Measurements from ENCODE around the gene PKD1.
"Not testable (repeated sequence)": the region's sequence is repeated elsewhere in the genome, so short reads cannot be mapped to it uniquely, and the experiment has no call there.

Gene PKD1

DNA sequence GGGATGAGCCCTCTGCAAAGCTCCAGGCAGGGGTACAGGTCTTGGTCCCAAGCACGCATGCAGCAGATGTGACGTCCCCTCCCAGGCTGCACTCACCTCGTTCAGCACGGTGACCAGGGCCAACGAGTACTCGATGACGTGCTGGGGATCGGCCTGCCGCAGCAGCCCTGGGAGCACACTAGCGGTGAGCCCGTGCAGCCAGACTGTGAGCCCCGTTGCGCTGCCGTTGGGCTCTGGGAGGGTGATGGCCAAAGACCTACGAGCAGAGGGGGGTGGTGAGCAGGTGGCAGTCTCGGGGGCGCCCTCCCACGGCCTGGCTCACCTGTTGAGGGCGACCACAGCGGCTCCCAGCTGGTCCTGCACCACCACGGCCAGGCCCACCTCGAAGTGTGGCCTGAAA, 29.9 kb downstream of the PKD1 start:
- not testable (repeated sequence) for DNase-seq

- not testable (repeated sequence) for DNase-seq
Observed at GRCh38 chr16:2105291-2105690, 30.4 kb downstream of the PKD1 start.

GRCh38 chr16:2104464-2104863, 31.2 kb downstream of the PKD1 start:
- DNase-seq: not testable (repeated sequence)

GRCh38 chr16:2102471-2102870, 33.2 kb downstream of the PKD1 start:
- no peak for DNase-seq

- DNase-seq: not testable (repeated sequence)
Observed at GRCh38 chr16:2101581-2101980, 34.1 kb downstream of the PKD1 start.

- not testable (repeated sequence) for DNase-seq
Observed at GRCh38 chr16:2097689-2098088, 38.0 kb downstream of the PKD1 start.

- DNase-seq: no peak
Observed at GRCh38 chr16:2096853-2097595, 38.7 kb downstream of the PKD1 start.

- no peak for DNase-seq
Observed at GRCh38 chr16:2095918-2096582, 39.6 kb downstream of the PKD1 start.

GRCh38 chr16:2095315-2095853, 40.3 kb downstream of the PKD1 start:
- DNase-seq: no peak

- DNase-seq: no peak
Observed at GRCh38 chr16:2093793-2094192, 41.9 kb downstream of the PKD1 start.

DNA sequence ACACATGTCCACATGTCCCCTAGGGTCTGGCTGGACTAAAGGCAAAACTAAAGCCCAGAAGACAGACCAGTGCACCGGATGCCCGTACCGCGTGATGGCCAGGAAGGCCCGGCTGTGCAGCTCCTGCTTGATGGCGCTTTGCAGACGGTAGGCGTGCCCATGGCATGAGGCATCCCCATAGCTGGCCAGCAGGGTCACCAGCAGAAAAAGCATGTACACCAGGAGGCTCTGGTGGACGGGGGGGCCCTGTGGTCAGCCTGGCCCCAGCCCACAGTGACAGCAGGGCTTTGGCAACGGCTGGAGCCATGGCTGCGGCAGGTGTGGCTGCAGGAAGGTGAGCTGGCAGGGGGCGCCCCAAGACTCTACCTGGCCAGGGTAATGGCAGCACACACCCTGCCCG, 42.8 kb downstream of the PKD1 start:
- no peak for DNase-seq

GRCh38 chr16:2092256-2092620, 43.5 kb downstream of the PKD1 start:
- DNase-seq: no peak

- DNase-seq: no peak
Observed at GRCh38 chr16:2091547-2092255, 44.0 kb downstream of the PKD1 start.

GRCh38 chr16:2090777-2091546, 44.7 kb downstream of the PKD1 start:
- peak; percentile 90 for DNase-seq

- no peak for DNase-seq
Observed at GRCh38 chr16:2090481-2090776, 45.3 kb downstream of the PKD1 start.

GRCh38 chr16:2089706-2090480, 45.8 kb downstream of the PKD1 start:
- no peak for DNase-seq

DNA sequence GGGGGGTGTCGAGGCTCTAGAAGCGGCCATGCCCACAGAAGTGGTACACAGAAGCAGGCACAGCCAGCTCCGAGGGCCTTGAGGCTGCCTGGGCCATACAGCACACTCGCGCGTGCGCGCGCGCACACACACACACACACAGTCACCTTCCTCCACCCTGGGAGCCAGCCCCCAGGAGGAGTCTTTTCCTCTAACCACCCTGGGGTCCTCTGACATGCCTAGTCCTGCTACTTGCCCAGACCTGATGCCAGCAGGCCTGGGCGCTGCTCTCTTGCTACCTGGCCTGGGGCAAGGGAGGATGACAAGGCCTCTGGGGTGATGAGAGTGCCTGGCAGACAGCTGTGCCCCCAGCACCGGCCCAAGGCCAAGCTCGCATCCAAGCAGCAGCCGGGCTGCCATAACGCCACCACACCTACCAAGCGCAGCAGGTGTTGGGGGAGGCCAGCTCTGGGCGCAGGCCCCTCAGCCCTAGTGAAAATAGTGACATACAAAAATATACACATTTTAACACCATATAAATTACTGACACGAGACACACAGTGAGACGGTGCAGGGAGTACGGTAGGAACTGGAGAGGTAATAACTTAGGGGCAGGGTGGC, 46.8 kb downstream of the PKD1 start:
- no peak for DNase-seq

- no peak for DNase-seq
Observed at GRCh38 chr16:2087748-2088631, 47.7 kb downstream of the PKD1 start.

DNA sequence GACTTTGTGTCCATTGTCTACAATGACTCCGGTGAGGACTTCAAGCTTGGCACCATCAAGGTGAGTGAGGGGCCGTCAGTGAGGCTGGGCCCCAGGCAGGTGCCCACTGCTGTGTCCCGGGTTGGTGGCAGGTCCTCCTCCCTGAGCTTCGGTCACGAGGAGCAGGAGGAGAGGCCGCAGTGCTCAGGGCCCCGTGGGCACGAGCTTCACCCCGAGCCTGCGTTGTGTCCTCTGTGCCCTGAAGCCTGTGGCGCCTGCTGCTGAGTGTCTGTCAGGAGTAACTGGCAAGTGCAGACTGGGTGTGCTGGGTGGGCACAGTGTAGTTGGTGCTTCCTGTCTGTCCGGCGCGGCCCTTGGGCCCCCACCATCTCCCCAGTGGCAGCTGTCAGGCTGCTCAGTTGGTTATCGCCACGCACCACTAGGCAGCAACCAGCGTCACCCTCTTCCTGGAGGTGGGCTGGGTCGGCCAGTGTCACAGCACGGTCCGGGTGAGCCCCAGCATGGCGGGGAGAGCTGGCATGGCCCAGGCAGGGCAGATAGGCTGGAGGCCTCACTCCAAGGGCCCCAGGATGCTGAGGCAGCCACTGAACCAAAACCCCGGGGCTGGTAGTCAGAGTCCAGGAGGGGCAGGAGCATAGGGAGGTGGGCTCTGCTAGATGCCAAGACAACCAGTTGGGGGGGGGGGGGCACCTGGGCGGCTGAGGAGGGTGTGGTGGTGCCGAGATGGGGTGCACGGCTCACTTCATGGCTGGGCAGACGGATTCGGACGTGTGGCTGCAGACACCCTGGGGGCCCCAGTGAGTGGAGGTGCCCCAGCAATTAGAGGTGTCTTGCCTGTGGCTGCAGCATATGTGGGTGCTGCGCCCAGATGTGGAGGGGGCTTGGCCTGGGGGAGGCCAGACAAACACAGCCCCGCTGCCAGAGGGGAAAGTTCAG, 48.6 kb downstream of the PKD1 start:
- DNase-seq: no peak

All from NCI-H2029 (cell line).